Femur (tissue), 1 donor: ENCODE measurements around the gene CD58.
A peak's percentile ranks its signal among the peaks of the same experiment; 100 is the strongest.

Source experiments
- DNase-seq: peaks from one replicate; pipeline ENCODE4 v3.0.0-alpha.2; 2017

The CD58 gene

DNA sequence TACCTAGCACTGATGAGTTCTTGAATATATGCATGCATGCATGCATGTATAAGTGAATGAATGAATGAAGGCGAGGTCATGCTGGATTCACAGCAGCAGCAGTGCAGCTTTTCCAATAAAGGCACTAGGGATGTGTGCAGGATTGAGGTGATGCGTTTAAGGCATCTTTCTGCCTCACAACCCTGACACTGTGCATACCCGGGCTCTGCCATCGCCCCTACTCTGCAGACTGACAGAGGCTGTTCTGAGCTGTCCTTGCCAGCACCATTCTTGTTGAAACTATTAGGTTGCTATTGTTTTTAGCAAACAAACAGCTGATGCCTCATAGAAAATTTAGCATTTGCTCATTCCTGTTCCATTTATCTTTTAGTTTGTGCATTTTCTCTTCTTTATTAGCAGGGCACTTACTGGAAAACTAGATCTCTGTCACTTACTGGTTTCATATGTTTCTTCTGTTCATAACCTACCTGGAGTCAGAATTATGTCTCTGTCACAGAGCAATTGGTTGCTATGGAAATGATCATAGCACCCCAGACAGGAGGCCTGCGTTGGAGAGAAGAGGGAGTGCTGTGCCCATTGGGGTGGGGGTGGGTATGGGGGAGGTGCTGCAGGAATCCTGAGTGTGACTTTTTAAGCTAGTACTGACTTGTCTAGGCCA, 79.0 kb downstream of the CD58 start:
- no peak for DNase-seq

DNA sequence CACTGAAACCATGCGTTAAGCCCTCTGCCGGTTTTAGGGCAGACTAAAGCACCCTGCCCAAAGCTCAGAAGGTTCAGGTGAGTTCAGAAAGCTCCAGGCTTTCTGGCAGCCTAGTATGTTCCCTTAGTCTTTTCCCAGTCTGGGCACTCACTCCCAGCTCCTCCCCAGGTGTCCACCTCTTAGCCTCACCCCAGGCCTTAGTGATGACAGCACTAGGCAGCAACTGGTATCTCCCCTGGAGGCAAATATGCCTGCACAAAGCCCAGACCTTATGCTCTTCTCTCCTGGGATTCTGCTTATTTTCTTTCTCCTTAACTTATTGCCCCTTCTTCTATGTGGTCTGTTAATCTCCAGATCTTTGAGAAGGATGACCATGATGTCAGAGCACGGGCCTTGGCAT, 80.2 kb downstream of the CD58 start:
- DNase-seq: no peak

DNA sequence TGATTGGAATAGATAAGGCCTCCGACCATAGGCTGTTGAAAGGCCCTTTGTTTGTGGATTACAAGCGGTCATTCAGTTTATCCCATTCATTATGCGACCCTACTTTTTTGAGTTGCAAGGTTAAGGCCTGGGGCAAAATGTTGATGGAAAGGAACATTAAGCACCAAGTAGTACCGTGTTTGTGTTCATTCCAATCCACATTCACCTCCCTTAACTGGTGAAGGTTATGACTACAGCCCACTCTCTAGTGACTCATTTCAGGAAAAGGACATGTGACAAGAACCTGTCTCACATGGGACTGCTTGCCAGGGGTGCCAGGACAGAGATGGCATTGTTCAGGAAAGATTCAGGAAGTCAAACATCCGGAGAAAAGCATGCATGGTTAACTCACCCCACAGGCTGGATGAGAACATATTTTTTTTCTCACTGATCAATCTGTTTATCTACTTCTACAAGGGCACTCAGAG, 81.6 kb downstream of the CD58 start:
- DNase-seq: no peak

DNA sequence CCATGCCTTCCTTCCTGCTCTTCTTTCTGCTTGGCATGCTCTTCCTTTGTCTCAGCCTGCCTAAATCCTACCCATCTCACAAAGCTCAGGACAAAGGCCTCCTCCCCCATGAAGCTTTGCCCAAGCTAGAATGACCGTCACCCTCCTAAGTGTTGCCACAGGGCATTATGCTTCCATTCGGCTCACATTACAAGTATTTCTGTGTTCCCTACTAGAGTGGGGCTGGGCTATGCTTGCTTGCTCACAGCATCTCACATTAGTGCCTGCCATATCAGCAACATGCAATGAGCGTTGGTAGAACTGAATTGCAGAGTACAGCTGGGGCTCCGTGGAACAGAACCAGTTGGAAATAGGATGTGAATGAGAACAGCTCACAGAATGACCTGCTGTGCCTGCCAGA, 82.8 kb downstream of the CD58 start:
- no peak for DNase-seq

DNA sequence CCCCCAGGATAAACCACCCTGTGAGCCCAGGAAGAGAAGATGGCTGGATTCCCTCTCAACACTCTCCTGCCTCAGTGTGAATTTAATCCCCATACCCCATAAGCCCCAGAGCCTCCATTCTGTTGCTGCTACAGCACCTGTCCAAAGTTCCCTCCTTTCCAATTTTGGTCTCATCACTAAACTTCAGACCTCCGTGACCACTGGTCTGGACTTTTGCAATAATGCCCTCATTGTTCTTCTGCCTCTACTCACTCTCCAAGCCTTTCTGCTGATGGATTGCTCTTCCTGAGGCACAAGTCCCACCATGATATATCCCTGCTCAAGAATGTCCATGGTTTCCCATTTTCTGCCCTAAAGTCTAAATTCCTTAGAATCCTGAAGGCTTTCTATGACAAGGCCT, 83.2 kb downstream of the CD58 start:
- no peak for DNase-seq

DNA sequence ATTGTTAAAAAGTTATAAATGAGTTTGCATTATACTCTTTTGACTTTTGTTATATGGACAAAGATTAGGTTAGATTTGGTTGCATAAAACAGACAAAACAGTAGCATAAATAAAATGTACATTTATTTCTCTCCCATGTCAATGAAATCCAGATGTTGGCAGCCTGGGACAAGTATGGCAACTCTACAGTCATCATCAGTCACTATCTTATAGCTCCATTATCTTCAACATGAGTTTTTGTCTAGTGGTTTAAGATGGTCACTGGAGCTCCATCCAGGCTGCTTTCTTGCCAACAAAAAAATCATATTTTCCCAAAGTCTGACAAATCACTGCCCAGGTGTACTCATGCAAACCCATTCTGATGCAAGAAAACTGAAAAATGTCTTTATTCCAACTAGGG, 83.8 kb downstream of the CD58 start:
- DNase-seq: no peak

DNA sequence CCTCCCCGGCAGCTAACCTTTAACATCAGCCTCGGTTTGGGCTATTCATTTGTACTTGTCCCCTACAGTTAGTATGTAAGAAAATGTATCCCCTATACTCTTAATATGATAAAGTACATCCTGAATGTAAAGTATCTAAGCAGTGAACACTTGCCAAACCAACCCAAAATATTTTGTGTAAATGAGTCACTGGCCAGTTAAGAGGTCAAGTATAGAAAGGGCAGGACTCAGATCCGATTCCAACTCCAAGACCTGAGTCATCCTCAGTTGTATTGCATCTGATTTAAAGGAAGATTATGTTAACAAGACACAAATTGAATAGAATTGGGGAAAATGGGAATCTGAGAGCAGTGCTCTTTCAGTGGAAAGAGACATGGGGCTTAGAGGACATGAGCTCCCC, 84.4 kb downstream of the CD58 start:
- no peak for DNase-seq

DNA sequence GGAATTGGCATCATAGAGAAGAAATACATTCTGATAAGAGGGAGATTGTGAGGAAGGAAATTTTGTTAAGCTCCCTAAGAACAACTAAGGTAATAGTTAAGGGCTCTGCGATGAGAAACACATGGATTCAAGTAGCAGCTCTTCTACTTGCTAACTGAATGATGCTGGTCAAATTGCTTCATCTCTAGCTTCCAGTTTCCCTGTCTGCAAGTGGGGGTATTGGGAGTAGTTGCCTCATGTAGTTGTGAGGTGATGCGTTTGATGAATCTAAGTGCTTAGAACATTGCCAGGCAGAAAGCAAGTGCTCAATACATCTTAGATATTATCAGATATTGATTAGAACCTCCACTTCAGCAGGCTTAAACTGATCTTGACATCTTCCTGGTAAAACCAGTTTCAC, 84.8 kb downstream of the CD58 start:
- DNase-seq: no peak

DNA sequence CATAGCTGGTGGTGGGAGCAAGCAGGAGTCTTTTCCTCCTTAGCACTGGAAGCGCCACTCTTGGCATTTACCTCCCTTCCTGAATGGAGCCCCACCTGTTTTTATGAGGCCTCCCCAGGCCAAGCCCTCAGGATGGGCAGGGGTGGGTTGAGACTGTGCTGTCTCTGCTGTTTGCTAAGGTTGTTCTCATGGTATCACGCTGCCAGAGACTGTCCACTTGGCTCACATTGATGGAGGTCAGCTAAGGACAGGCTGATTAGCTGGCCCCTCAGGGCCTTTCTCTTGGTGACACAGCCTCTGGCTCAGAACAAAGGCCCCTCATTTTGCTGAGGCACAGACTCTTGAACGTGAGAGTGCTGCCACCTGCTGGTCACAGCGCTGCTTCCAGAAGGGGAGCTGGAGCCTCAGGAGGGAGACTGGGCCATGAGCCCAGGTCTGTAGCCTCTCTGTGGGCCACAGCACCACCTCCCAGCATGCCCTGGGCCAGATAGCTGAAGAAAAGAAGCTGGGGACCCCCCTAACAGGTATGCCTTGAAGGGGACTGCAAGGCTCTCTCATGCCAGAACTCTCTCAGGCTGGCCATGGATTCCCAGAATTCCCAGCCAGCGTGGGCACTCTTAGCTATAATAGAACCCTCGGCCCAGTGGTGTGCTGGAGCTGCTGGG, 85.6 kb downstream of the CD58 start:
- DNase-seq: peak; percentile 87

DNA sequence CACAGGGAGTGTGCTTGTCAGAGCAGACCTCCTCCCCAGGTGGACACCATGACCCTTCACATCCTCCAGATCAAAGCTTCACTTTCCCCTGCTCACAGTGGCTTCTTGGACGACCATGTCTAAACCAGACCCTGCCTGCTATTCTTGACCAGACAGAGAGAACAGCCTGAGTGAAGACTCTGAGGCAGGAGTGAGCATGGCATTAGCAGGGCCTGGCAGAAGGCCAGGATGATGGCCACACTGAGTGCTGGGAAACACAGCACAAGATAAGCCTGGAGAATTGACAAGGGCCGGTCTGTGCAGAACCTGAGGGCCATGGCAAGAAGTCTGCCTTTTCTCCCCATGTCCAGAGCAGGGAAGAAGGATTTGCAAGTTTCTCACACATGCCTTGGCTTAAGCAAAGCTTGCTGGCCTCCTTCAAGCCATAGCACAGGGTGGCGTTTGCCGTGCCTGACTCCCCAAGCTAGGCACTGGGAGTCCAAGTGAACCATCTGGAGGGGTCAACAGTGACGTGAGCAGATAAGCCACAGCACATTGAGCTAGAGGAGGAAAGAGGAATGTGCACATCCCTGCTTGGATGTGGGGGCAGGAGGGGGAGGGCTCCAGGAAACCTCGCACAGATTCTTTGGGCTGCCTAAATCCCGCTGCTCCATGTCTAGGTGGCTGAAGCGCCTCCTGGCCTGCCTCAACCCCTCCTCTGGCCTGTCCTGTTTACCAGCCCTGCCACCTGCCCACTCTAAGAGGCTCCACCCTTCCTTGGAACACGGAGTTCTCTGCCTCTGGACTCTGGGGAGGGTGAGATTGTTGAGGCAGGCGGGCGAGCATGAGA, 87.1 kb downstream of the CD58 start:
- DNase-seq: no peak

DNA sequence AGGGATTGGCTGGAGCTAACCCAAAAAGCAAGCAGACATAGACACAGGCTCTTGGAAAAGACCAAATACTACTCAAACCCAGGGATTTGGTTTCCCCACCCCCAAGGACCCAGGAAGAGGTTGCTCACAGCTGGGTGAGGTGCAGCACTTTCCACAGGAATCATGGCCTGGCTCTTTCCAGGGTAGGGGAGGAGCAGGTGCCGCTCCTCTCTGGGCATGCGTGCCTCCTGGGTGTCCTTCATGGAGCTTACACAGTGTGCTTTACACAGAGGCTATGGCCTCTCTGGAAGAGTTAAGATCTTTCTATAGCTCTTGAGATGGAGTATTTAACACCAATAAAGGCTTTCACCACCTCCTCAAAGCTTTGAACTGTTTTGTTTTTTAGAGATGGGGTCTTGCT, 88.3 kb downstream of the CD58 start:
- no peak for DNase-seq

DNA sequence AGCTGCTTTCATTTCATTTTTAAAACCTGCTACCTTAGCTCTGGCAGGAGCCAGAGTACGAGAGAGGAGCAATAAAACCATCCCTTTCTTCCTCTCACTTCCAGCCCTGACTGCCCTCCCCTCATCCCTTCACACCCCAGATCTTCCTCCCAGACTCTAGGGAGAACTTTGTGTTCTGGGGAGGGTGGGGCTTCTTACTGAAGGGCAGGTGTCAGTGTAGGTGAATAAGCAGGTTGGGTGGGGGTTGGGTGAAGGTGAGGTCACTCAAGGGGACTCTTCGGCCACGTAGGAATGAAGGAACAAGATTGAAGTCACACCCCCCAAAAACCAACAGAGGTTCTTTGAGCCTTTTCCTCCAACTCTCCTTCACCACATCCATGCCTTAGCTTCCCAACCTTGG, 88.9 kb downstream of the CD58 start:
- DNase-seq: no peak

DNA sequence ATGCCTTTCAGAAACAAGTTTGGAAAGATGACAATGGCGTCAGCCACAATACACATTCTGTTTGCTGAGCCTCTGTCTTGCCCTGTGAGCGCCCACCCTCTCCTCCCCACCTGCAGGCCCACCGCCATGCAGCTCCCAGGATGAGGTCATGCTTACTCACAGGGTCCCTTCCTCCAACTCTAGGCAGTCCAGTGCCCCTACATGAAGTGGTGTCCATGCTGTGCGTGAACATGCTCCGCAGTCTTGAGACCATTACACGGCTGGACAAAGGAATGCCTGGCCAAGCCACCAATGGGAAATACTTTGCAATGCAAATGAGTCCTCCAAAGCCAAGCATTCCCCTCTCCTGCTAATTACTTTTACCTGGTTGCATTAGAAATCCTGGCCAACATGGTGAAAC, 92.2 kb downstream of the CD58 start:
- no peak for DNase-seq

DNA sequence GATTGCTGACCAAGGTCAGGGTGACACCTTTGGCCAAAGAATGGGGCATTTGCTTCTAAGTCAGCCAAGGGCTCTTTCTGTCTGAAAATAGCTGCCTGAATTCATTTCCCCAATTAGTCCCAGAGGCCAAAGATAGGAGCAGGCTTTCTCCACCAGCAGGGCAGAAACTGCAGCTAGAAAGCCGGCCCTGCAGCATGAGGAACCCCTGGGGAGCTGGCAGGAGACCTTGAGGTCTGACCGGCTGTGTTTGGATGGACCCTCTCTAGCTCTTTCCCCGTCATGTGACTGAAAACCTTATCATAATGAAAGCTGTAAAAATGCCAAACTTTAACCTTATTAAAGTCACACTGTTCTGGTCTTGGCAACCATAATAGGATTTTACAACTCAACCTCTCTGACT, 93.4 kb downstream of the CD58 start:
- DNase-seq: no peak

DNA sequence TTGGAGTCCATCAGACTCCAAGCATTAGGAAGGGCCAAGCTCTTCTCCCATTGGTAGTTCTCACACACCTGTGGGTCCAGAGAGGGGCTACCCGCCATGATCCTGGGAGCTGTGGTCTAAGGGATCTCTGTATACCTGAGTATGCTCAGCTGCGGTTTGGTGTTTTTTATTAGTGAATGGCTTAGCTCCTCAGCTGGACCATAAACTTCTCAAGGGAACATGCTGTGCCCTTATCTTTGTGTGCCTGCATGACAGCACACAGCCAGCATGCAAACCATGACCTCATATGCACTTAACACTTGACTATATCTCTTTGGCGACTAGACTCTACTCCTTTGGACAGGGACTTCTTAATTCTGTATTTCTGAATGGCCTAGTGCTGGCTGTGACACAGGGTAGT, 94.5 kb downstream of the CD58 start:
- DNase-seq: no peak

DNA sequence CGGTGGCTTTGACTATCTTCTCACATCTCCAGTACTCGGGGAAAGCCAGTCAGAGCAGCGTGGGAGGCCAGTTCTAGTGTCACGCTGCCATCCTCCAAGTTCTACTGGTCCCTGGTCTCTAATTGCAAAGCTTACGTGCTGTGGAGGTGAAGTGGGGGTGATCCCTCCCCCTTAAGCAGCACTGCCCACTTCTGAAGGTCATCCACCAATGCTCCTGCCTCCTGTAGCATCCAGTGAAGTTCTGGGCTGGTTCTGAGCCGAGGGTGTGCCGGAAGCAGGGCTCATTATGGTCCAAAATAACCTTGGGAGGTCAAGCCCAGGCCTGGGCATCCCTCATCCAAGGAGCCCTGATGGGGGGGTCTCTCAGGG, 95.0 kb downstream of the CD58 start:
- no peak for DNase-seq

DNA sequence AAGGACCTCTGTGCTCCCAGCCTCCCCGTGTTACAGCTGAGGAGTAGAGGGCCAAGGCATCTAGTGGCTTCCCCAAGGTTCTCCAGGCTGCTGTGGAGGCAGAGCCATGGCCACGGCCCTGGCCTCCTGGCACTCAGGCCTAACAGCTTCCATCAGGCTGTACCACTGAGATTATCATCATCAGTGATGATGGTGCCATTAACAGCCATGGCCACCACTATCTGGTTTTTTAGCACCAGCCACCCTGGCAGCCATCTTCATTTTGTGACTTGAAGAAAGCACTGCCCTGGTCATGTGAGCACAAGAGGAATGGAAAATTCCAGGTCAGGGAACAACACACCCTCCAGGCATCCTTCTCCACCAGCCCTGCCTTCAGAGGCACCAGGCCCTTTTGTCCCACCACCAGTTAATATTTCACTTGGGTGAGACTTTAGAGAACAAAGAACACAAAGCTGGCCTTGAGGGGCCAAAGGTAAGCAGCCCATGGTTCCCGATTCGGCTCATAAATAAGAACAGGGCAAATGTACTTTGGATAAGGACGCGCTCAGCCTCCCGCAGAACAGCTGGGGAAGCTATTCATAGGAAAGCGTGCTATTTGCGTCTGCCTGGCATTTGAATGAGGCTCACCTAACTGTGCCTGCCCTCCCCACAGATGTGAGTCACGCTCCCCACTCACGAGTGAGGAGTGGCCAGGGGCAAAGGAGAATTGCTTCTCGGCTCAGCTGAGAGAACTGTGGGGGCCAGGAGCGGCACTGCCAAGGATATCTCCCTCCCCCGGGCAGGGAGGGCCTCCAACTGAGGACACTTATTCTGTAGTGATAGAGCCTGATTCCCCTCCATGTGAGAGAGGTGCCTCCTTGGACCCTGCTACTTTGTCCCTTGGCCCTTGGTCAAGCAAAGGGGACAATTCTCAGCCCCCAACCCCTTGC, 95.6 kb downstream of the CD58 start:
- no peak for DNase-seq

DNA sequence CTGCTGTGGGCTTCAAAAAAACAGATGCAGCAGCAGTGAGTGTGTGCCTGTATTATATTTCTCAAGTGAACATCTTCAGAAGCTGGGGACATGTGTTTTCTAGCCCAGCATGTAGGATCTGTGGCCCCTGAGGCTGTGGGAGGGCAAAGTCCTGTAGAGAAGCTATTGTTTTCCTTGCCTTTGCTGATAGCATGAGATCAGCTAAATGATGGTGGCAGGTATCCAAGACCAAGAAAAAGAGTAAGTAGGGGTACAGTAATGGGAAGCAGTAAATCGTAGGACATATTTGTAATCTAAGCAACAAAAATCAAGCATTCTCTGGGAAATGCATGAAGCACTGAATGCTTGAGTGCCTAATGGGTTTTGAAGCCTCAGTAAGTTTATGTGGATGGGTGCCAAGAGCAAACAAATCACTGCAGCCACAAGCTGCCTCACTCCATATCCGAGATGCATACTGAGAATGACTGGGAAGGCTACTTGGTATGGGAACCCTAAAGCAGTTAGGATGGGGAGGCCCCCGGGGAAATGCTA, 98.3 kb downstream of the CD58 start:
- DNase-seq: no peak

DNA sequence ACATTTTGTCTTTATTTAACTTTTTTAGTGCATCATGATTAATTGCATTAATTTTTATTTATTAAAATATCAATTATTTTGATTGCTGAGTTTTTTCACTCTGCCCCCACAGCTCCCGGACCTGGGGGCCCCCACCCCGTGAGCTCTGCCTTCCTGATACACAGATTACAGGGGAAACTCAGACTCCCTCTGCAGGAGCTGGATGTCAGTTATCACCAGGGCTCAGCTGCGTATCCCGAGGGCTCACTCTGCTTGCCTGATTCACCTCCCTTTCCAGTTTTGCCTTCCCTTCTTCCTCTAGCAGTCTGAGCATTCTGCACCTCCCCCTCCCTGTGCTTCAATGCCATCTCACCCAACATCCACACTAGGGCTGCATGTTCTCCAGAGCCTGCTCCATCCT, 99.6 kb downstream of the CD58 start:
- no peak for DNase-seq

DNA sequence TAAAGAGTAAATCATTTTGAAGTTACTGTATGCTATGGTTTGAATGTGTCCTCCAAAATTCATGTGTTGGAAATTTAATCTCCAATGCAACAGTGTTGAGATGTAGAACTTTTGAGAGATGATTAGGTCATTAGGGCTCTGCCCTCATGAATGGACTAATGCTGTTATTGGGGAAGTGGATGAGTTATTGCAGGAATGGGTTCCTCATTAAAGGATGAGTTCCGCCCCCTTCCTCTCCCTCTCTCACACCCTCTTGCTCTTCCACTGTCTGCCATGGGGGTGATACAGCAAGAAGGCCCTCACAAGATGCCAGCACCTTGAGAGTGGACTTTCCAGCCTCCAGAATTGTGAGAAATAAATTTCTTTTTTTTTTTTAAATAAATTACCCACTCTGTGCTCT, 100.2 kb downstream of the CD58 start:
- DNase-seq: no peak

DNA sequence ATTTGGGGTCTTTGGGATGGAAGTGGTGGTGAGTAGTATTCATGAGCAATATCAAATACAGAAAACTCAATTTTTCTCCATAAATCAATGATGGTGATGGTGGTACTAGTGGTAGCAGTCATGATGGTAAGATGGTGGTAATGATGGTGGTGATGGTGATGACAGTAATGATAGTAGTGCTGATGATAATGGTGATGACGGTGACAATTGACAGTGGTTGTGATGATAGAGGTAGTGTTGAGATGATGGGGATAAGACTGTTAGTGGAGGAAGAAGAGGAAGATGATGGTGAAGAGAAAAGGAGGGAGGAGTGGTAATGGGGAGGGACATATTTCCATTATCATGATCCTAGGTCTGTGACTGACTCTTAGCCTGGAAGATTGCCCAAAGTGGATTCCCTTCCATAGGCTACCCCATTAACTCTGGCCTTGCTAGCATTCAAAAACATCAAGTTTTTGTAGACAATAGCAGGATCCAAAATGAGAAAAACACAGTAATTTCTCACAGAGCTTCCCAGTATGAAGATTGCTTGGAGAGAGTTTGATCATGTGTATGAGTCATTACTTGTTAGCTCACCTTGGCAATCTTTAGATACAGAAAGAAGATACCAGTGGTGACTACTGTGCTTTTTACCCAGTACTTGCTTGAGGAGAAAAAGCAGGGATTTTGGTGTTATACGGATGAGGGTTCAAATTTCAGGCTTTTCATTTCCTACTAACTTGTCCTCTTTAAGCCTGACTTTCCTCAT, 103.8 kb downstream of the CD58 start:
- no peak for DNase-seq
